Measurements from ENCODE around the gene EXOC4.

DNA sequence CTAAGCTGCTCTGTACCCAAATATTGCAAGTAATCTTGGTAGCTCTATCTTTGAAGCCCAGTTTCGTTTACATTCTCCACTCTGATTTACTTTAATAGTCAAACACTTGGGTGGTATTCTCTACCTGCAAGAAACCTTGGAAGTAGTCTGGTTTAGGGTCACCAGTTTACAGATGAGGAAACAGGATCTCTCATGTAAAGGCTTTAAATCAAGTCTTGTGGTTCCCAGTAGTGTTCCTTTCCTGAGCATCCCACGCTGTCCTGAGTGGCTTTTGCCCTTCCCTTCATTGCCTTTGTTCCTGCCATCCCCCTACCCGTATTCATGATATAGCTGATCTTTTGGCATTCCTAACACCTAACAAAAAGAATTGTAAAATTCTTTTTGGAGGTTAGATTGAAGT is 20.3 kb downstream of the EXOC4 start:
- TF ChIP-seq, protein P1, sequence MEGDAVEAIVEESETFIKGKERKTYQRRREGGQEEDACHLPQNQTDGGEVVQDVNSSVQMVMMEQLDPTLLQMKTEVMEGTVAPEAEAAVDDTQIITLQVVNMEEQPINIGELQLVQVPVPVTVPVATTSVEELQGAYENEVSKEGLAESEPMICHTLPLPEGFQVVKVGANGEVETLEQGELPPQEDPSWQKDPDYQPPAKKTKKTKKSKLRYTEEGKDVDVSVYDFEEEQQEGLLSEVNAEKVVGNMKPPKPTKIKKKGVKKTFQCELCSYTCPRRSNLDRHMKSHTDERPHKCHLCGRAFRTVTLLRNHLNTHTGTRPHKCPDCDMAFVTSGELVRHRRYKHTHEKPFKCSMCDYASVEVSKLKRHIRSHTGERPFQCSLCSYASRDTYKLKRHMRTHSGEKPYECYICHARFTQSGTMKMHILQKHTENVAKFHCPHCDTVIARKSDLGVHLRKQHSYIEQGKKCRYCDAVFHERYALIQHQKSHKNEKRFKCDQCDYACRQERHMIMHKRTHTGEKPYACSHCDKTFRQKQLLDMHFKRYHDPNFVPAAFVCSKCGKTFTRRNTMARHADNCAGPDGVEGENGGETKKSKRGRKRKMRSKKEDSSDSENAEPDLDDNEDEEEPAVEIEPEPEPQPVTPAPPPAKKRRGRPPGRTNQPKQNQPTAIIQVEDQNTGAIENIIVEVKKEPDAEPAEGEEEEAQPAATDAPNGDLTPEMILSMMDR (IDR thresholded peaks at IDR 0.05), result no peak
- TF ChIP-seq POLR2AphosphoS5 (IDR thresholded peaks at IDR 0.05; ENCODE audit: low read depth, low read length) (no peak), TCF7L2 (IDR thresholded peaks at IDR 0.05; ENCODE audit: low read depth, low read length) (no peak)

Measured in Panc1 (cell line).